HG03025 (cell line): ENCODE results near the gene SIK3.
"Not testable (repeated sequence)": the region's sequence is repeated elsewhere in the genome, so short reads cannot be mapped to it uniquely, and the experiment has no call there.

ENCODE experiments used
- ATAC-seq: cut with Tn5 transposase; IDR thresholded peaks from one replicate; pipeline ENCODE4 v1.9.1; 2021; ENCODE audit warnings: mild to moderate bottlenecking, moderate library complexity; ENCODE audit not compliant: unreplicated experiment, low FRiP score

The SIK3 gene

DNA sequence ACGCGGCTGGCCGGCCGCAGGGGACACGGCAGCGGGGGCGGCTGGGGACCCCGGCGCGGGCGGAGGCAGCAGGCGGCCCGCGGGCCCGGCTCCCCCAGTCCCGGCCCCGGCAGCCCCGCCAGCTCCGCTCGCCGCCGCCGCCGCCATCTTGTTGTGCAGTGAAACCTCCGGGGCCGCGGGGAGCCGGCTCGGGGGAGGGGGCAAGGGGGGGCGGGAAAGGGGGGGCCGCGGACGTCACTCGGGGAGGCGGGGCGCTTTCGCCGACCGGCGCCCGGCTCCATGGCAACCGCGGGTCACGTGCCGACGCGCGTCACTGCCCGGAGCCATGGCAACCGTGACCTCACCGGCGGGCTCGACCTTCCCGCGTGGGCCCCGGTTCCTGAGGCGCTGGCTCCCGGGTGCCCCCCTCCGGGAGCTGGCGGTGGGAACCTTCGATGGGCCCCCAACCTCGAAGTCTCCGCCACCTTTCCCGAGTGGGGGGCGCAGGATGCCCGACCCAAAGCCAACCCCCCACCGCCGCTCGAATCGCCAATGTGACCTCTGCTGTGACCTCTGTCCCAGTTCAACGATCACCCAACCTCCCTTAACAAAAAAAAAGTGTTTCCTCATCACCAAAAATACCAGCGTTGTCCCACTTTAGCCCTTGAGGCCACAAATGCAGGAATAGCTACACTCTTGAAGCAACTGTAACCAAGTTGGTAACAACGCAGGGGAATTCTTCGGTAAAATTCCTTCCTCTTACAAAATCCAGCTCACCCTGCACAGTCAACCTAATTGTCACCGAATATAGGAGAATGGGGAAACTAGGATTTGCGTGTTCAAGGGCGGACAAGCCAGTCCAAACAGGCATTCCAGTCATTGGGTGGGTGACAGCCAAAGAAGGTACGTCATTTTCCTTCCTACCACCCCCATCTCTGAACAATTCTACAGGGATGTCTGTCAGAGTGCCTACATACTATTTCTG is at the start of gene SIK3:
Gene SIK3, minus strand, starts transcription at position 160 of the 964 bp plus-strand sequence. Its CDS starts 13 bp downstream, at position 147.
- peak; percentile 68 for ATAC-seq

- no peak for ATAC-seq
These were observed 48.3 kb upstream of the SIK3 start for GRCh38 chr11:117146521-117146920.

DNA sequence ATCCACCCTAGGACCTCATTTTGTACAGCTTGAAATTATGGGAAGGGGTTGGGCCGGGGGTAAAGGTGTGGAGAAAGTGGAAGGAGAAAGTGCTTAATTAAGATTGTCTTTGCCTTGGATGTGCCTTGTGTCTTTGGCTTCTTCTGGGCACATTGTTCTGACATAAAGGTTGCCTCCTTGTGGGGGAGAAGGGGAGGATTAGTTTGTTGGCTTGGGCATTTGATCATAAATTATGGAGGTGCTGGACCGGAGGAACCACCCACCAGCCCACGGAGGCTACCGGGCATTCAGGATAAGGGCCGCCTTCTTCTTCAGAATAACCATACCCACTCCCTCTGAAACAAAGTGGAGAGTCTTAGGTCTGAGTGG is 47.1 kb upstream of the SIK3 start:
- no peak for ATAC-seq

DNA sequence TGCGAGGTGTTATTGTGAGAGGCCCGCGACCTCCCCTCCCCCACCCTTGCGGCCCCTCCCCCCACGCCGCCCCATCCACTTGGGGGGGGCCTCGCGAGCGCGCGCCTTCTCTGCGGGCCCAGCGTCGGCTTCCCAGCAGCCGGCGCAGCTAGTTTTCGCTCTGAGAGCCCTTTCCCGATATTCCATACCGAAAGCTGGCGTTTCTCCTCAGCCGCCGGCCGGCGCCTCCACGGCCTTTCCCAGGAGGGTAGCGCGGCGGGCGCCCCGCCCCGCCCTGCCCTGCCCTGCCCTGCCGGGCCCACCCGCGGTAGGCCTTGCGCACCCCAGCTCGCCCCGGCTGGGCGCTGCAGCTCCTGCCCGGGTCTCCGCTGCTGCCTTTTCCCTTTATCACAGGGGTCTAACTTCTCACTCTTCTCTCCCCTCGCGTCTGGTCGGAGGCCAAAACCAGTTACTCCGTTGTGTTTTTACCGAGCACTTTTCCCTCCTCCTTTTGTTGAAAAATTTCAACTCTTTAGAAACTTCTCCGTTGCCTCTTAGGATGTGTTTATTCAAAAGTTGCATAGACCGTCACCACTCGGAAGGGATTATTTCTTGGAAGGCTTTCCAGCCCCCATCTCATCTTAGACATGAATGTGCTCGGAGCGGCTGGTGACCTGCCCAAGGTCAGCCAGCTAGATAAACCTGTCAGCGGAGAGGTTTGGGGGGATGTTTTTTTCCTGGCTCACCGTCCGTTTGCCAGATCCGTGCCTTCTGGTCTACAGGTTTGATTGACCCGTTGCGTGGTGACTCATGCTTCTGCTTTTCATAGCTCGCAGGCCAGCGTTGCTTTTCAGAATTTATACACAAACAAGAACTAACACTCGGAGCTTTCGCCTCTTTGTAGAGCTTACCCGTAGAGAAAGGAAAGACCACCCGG is 46.5 kb upstream of the SIK3 start:
- peak; percentile 50 for ATAC-seq

DNA sequence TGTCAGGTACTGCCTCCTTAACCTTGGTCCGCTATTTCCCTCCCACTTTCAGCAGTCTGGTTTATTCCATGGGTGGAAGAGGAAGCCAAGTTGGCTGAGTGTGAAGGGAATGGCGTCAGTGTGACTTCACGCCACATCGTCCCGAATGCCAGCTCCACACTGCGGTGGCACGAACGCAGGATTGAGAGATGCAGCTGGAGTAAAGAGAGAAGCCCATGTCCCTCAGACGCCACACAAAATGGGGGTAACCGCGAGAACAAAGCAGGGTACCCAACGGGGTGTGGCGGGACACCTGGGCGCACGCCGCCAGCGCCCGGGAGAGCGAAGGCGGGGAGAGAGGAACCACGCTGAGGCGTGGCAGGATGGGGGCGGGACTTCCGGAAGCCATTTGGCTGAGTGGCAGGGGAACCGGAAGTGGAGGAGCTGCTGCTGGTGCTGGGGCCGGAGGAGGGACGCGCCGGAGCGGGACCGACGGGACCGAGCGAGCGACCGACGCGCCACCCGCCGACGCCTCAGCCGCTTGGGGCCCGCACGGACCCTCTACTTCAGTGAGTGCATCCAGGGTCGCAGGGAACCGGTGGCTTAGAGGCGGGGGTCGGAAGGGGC is 45.7 kb upstream of the SIK3 start, which contains the start of gene PAFAH1B2:
Gene PAFAH1B2, plus strand, starts transcription at position 417 of the 606 bp plus-strand sequence. CDS start 8,161 bp downstream, outside the sequence.
- peak; percentile 89 for ATAC-seq

GRCh38 chr11:117143390-117143789 is 45.2 kb upstream of the SIK3 start:
- no peak for ATAC-seq

DNA sequence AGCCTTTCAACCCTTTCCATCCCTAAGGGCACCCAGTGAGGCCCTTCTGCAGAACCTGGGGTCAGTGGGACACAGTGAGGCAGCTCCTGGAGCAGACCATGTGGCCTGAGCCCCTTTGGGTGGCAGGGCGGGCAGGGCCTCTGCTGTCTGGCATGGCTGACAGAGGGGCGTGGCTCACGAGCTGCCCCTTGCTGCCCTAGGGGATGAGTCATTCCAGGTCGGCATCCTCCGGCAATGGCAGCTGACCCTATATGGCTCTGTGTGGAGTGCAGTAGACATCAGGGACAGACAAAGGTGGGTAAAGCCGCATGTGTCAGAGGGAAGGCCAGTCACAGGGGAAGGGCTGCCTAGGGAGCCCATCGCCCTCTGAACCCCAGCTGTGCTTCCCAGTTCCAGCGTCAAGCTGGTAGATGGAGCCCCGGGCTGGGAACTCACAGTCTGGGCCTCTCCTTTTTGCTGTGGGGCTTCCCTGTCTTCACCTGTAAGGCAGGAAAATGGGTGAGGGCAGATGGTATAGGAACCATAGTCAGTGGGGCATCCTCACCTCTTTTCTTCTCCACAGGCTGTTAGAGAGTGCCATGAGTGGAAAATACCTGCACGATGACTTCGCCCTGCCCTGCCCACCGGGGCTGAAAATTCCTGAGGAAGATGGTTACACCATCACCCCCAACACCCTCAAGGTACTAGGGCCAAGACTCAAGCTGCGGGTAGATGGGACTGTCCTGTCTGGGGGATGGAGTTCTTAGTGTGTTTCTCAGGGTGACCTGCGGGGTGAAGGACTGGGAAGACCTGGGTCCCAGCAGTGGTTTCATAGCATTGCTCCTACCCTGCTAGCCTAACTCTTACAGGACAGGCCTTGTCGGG is 39.2 kb upstream of the SIK3 start:
- not testable (repeated sequence) for ATAC-seq

GRCh38 chr11:117134979-117135378 is 36.8 kb upstream of the SIK3 start:
- ATAC-seq = not testable (repeated sequence)

- ATAC-seq = no peak
These were observed 36.2 kb upstream of the SIK3 start for GRCh38 chr11:117134431-117134830.

GRCh38 chr11:117130879-117131278 is 32.7 kb upstream of the SIK3 start:
- ATAC-seq = no peak

GRCh38 chr11:117130396-117130795 is 32.2 kb upstream of the SIK3 start:
- ATAC-seq = not testable (repeated sequence)

DNA sequence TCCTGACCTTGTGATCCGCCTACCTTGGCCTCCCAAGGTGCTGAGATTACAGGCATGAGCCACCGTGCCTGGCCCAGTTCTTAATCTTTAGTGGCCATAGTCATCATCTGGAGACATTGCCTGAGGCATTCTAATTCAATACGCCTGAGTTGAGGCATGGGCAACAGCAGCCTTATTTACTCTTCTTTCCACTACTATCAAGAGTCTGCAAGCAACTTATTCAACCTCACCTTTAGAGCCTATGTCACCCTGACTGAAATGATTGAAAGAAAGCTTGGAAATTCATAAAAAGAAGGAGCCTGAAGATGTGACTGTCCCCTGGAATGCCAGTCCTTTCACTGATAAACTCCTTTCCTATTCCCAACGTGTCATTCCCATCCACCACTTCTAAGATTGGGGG is 30.1 kb upstream of the SIK3 start:
- ATAC-seq = no peak

- no peak for ATAC-seq
These were observed 29.1 kb upstream of the SIK3 start for GRCh38 chr11:117127171-117127901.

DNA sequence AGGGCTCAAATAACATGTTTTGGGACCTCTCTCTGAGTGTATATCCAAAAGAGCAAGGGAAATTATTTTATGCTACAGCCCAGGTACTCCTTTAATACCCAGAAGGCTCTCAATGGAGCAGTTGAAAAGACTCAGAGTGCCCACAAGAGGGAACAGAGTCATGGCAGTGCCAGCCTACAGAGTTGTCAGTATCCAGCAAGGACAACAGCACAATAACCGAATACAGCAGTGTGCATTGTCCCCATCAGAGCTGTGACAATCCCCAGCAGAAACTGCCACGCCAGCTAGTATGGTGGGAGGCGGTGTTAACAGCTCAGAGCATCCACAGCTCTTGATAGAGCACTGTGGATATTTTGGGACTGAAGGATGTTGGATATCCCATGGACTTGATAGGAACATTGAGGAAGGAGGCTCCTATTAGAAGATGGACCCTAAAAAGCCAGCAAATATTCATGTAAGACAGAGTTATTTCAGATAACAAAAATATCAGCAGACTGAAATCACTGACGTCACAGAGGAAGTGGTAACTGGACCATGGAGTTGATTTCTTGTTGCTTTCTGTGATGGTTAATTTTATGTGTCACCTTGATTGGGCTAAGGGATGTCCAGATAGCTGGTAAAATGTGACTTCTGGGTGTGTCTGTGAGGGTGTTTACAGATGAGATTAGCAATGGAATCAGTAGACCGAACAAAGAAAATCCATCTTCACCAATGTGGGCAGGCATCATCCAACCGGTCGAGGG is 28.2 kb upstream of the SIK3 start:
- ATAC-seq = no peak

GRCh38 chr11:117122556-117122955 is 24.3 kb upstream of the SIK3 start:
- no peak for ATAC-seq

- no peak for ATAC-seq
These were observed 22.9 kb upstream of the SIK3 start for GRCh38 chr11:117121176-117121575.

DNA sequence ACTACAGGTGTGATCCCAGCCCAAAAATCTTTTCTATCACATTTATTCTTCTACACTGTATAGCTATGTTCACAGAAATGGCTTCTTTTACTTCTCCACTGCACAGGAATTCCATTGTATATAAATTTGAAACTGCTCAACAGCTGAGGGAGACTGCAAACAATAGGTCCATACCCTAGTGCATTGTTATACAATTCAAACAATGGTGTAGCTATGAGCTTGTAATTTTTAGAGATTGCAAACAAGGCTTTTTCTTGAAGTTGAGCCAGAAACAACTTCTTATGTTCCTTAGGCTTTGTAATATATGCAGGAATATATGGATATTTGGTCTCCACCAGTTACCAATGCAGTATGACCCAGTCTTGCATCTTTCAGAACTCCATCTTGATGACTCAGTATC is 19.5 kb upstream of the SIK3 start:
- ATAC-seq = no peak

DNA sequence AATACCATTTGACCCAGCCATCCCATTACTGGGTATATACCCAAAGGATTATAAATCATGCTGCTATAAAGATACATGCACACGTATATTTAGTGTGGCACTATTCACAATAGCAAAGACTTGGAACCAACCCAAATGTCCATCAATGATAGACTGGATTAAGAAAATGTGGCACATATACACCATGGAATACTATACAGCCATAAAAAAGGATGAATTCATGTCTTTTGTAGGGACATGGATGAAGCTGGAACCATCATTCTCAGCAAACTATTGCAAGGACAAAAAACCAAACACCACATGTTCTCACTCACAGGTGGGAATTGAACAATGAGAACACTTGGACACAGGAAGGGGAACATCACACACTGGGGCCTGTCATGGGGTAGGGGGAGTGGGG is 14.7 kb upstream of the SIK3 start:
- not testable (repeated sequence) for ATAC-seq
